Fibroblast of pulmonary artery (primary cell): Measurements from ENCODE around the gene DEPP1.
A peak's percentile ranks its signal among the peaks of the same experiment; 100 is the strongest.

Experiments
- DNase-seq: peaks from one replicate; pipeline ENCODE4 v3.0.0-alpha.2; 2010; ENCODE audit warnings: low read depth
- H3K4me3 ChIP-seq: replicated peaks from 2 replicates; pipeline ENCODE4 v1.5.1; 2011; ENCODE audit warnings: low read depth, mild to moderate bottlenecking, control low read depth, low read length, moderate library complexity
- TF ChIP-seq, protein P1 (sequence below): IDR thresholded peaks from 2 replicates; pipeline ENCODE4 v1.5.1; 2011; ENCODE audit warnings: mild to moderate bottlenecking, control low read depth, low read length, inconsistent platforms; ENCODE audit errors: missing control alignments

DEPP1 gene

DNA sequence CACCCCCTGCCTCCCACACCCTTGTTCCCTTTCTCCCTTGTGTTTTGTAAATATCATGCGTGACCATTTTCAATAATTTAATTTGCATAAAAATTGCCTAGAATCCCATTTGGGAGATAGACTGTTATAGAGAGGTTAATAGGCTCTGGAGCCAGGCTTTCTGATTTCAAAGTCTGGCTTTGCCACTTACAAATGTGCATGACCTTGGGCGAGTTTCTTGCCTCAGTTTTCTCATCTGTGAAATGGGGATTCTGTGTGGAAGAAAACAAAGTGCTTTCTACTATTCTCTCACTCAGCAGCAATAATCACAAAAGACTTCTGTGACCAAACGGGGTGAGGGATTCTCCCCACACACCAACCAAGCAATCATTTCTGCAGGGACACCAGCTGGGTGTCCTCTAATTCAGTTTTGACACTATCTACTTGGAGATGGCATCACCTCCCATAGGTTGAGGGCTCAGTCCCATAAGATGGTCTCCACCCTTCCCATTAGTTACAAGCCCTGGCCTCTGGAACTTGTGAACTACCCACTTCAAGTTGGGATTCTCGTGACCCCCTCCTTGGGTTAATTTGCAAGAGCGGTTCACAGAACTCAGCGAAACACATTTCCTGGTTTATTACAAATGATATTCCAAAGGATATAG is 18.6 kb upstream of the DEPP1 start:
- no peak for DNase-seq
- no peak overlapping the region for H3K4me3 ChIP-seq
- TF ChIP-seq, protein P1, sequence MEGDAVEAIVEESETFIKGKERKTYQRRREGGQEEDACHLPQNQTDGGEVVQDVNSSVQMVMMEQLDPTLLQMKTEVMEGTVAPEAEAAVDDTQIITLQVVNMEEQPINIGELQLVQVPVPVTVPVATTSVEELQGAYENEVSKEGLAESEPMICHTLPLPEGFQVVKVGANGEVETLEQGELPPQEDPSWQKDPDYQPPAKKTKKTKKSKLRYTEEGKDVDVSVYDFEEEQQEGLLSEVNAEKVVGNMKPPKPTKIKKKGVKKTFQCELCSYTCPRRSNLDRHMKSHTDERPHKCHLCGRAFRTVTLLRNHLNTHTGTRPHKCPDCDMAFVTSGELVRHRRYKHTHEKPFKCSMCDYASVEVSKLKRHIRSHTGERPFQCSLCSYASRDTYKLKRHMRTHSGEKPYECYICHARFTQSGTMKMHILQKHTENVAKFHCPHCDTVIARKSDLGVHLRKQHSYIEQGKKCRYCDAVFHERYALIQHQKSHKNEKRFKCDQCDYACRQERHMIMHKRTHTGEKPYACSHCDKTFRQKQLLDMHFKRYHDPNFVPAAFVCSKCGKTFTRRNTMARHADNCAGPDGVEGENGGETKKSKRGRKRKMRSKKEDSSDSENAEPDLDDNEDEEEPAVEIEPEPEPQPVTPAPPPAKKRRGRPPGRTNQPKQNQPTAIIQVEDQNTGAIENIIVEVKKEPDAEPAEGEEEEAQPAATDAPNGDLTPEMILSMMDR: no peak

DNA sequence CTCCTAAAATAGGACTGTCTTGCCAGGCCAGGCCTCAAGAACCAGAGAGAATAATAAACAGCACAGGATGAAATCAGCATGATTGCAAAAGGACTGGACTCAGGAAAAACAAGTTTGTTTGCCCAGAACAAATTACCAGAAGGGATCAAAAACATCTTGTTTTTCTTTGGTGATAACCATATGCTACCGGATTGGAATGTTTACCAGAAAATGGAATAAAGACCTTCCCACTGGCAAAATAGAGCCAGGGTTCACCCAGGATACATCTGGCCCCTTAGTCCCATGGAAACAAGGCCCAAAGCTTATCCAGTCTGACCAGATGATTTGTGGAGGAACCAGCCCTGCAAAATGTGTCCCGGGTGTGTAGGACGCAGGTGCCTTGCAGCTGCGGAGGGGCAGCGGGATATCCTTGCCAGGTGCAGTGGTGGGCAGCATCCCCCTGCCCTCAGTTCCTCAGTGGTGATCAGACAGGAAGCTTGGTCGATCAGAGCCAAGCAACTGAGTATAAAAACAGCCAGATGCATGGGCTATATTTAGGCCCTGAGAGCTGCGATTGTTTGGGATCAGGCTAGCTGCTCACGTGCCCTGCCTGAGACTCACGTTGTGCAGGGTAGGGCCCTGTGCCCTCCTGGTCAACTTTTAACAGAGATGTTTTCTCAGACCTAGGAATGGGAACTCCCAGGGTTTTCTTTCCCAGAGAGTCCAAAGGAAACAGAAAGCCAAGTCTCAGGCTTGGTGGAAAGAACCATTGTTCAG is 17.5 kb upstream of the DEPP1 start:
- peak; percentile 84 for DNase-seq
- TF ChIP-seq, protein P1: no peak
- H3K4me3 ChIP-seq: no peak overlapping the region

DNA sequence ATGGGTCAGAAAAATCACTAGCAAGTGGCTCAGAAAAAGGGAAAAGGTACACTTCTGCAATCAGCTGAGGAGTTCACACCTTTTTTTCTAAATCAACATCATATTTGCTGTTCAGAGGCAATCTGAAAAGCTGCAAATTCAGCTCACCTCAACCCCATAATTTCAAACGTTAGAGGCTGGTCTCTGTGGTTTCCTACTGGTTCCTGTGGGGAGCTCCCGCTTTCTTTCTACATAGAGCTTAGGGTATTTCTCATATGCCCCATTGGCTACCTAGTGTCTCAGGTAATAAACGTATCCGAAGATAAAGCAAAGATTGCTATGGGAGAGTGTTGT is 16.9 kb upstream of the DEPP1 start:
- no peak for DNase-seq
- TF ChIP-seq, protein P1: no peak
- H3K4me3 ChIP-seq: no peak overlapping the region

DNA sequence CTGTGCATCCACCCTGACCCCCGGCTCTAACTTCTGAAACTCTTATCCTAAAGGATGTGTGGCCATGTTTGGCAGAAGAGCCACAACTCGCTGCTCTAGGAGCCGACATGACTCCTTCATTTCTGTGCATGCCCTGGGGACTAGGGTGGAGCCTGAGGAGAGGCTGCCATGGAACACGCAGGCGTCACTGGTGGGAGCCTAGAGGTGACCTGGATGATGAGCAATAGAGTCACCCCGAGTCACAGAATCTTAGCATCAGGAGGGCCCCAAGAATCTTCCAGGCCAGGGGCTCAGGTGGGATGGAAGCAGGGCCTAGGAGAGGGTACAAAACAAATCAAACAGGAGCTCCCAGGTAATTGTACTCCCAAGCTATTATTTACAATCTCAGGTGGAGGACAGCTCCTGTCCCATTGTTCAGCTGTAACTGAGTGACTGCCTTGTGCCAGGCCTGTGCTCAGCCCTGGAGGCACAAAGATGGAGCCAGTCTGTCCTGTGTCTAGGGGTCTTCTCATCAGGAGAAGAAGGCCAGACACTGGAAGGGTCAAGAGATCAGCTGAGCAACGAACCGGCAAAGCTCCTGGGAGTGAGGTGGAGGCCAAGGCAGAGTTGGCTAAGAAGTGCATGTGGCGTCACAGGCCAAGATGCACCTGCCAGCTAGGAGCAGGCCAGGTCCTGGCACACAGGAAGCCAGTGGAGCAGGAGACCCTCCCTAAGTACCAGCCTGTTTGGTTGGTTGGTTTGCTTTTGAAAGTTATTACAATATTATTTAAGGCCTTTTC is 16.3 kb upstream of the DEPP1 start:
- H3K4me3 ChIP-seq: no peak overlapping the region
- DNase-seq: no peak
- TF ChIP-seq, protein P1: no peak

- TF ChIP-seq, protein P1: no peak
- peak; percentile 81 for DNase-seq
- H3K4me3 ChIP-seq: no peak overlapping the region
Observed at GRCh38 chr10:44993922-44994751, 15.5 kb upstream of the DEPP1 start.

DNA sequence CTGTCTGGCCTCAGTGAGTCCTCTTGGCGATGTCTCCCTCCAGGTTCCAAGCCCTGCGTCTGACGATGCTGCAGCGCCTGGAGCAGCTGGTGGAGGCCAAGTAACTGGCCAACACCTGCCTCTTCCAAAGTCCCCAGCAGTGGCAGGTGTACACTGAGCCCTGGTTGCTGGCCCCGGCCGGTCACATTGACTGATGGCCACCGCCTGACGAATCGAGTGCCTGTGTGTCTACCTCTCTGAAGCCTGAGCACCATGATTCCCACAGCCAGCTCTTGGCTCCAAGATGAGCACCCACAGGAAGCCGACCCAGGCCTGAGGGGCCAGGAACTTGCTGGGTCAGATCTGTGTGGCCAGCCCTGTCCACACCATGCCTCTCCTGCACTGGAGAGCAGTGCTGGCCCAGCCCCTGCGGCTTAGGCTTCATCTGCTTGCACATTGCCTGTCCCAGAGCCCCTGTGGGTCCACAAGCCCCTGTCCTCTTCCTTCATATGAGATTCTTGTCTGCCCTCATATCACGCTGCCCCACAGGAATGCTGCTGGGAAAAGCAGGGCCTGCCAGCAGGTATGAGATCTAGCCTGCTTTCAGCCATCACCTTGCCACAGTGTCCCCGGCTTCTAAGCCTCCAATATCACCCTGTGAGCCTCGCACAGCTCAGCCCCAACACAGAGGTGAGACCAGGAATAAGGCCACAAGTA is 14.8 kb upstream of the DEPP1 start:
- TF ChIP-seq, protein P1: no peak
- no peak for DNase-seq
- no peak overlapping the region for H3K4me3 ChIP-seq
